Stimulated activated CD4-positive, alpha-beta T cell treated with anti-CD3 and anti-CD28 coated beads, Interleukin-2, amount 100 ng/mL, for 4 hours (primary cell): ENCODE measurements around the gene CRYGN.

ENCODE experiments used
- DNase-seq: peaks from one replicate; pipeline ENCODE4 v3.0.0-alpha.2; 2020; ENCODE audit warnings: low read depth

Gene CRYGN

DNA sequence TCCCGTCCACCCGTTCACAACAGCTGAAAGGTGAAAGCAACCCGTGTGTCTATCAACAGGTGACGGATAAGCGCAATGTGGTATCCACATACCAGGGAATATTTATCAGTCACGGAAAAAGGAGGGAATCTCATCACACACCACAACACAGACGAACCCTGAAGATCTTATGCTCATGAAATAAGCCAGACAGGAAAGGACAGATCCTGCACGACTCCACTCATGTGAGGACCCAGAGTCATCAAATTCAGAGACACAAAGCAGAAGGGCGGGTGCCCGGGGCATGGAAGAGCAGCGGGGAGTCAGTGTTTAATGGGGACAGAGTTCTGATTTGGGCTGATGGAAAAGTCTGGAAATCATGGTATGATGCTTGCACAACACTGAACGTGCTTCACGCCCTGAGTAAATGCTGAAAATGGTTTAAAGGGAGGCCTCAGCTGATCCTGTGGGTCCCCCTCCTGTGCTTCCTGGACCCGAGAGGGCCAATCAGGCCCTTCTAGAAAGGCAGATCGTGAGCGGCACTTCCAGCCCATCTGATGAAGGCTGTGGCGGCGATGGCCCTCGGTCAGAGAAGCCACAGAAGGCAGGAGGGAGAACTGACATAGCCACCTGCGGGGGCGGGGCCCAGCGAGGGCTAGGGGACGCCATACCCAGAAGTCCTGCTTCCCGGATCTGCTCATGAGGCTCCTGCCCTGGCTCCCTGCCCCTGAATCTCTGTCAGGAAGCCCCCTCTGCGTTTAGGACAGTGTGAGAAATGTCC lies 49.2 kb downstream of the CRYGN start:
- DNase-seq: no peak

DNA sequence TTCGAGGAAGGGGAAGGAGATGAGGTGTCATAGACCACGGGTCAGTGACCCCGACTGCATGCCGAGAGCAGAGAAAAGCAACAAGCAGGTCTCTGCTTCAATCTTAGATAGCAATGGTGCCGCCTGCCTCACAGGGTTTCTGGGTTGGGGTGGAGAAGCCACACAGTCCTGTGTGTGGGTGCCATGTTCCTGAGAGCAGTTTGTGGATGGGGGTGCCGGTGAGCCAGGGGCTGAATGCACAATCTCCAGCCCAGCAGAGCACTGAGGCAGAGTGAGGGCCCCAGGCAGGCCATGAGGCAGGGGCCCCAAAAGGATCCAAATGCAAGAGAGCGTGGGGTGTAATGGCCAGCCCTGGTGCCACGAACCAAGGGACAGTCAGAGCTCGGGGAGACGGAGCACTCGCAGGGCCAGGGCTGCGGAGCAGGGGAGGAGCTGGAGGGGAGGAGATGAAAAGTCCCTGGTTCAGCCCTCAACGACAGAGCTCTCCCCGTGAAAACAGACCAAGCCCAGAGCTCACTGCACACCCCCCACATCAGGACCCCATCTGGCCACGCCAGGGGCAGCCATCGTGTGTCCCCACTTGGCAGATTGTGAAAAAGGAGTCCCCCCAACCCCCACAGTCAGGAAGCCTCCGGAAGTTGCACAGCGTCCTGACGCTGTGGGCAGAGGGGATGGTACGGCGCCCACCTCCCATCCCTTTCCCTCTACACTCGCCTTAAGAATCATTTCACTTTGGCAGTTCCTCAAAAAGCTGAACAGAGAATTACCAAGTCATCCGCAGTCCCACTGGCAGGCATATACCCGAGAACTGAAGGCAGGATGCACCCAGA lies 50.0 kb downstream of the CRYGN start:
- DNase-seq: no peak

GRCh38 chr7:151389096-151389767 lies 50.7 kb downstream of the CRYGN start:
- DNase-seq: no peak

GRCh38 chr7:151388430-151388829 lies 51.5 kb downstream of the CRYGN start:
- no peak for DNase-seq

GRCh38 chr7:151388007-151388297 lies 52.0 kb downstream of the CRYGN start:
- no peak for DNase-seq

DNA sequence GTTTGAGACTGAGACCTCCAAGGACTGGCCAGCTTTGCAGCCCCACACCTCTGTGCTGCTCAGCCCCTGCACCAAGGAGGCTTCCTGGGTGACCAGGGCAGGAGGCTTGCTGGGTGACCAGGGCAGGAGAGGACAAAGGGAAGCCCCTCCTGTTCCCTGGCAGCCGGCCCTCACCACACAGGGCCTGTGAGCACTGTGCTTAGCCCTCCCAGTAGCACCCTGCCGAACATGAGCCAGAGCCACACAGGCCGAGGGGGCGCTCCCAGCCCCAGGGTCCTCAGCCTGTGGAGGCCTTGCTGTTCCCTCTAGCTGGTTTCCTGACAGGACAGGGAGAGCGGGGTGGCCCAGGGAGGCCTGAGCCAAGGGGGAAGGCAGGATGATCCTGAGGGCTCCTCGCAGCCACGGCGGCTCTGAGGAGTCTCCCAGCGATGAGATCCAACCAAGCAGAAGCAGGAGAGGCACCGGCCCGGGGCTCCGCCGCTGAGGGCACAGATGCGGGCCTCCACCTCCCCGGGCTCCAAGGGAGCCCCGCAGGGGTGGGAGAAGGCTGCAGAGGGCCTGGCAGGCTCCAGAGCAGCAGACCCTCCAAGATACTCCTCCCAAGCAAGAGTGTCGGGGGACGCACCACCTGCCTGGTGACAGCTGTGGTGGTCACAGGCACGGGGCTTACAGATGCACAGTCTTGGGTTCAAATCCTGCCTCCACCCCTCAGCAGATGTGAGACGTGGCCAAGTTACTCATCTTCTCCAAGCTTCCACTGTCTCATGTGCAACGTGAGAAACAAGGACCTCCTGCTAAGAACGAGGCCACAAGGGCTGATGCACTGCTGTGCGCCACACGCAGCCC lies 52.6 kb downstream of the CRYGN start:
- no peak for DNase-seq

GRCh38 chr7:151386301-151387160 lies 53.4 kb downstream of the CRYGN start:
- DNase-seq: no peak

DNA sequence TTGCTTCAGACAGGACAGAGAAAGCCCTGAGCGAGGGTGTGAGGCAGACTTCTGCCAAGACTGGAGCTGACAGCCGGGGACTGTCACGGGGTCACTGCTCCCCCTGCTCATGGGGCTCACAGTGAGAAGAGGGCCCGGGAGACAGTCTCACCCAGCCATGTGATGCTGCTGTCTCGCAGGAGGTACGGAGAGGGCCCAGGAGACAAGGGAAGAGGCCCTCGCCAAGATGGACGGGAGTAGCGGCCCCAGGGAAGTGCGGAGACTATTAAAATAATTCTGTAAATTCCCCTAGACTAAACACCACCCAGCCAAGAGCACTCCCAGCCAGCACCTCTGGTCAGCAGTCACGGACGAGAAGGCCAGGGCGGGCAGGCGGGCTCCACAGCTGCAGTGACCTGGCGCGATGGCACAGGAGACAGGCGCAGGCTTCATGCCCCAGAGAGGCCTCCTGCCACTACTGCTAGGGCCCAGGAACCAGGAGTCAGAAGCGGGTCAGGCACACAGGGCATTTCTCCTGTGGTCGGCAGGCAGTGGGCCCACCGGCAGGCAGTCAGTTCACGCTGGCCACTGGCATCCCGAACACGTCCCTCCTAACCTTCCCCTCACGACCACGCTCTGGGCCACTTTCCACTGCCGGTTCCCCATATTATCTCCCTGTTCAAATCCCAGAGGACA lies 54.2 kb downstream of the CRYGN start:
- DNase-seq: no peak

DNA sequence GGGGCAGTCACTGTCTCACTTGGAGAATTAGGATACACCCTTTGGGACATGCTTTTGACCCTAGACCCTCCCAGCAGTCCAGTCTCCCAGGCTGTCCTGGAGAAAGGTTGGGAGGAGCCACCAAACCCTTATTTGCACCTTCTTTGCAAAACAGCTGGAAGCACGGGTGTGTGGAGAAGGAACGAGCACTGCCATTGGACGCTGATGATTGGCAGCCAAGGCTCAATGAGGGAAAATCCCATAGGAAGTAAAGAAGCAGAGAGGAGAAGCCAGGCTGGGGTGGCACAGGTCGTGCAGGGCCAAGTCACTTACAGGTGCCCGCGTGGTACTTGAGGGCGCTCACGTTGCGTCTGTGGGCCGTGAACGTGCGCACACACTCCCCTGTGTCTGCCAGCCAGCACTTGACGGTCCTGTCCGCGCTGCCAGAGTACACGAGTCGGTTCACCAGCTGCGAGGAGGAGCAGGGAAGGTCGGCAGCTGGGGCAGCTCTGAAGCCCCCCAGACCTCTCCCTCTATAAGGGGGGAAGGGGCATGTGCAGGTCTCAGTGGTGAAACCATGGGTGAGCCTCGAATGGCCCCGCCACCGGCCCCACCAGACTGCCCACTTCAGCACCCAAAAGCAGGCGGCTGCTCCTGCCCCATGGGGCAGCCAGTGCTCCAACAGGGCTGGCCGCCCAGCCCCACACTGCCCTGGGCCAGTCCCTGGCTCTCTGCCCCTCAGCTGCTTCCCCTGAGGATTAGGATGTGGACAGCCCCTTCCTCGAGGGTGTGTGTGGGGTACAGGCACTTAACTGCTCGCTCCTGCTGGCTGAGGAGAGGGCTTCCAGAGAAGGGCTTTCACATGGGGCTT lies 54.9 kb downstream of the CRYGN start:
- DNase-seq: no peak

DNA sequence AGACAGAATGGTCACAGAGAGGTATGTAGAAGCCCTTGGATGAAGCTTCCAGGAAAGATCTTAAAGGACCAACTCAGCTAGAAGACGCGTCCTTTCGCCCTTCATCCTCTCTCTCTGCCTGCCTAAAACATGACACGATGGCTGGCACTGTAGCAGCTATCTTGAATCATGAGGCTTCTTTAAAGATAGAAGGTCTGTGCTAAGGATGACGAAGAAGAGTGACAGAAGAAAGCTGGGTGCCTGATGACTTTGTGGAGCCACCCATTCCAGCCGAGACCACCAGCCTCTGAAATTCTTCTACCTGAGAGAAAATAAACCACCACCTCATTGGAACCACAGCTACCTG lies 55.6 kb downstream of the CRYGN start:
- no peak for DNase-seq

DNA sequence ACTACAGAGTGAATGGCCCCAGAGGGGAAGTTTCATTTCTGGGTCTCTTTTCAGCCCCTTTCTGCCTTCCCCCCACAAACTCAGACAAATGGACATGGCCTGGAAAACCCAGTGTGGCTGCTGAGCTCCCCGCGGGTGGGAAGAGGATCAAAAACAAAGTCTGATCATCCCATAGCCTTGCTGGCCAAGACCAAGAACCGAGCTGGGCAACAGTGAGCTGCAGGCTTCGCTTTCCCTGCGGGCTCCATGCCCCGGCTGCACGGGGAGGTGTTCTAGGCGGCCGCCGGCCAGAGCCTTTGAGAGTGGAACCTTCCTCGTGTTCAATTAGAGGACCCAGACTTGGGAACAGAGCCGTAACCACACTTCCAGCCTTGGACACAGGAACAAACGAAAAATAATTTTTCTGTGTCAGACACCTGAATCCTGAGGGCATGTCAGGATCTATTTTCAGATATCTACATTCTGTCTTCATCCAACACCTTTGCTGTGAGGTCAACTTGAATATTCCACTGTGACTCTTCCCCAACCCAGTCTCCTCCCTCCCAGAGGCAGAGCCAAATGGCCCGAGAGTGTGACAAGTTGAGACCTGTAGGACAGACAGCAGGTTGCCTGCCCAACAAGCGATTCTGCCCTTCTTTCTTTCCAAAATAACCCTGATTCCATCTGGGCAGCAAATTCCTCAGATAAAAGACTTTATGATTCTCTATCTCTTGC lies 56.1 kb downstream of the CRYGN start:
- no peak for DNase-seq

- no peak for DNase-seq
Measured at GRCh38 chr7:151382079-151382885, 57.7 kb downstream of the CRYGN start.

DNA sequence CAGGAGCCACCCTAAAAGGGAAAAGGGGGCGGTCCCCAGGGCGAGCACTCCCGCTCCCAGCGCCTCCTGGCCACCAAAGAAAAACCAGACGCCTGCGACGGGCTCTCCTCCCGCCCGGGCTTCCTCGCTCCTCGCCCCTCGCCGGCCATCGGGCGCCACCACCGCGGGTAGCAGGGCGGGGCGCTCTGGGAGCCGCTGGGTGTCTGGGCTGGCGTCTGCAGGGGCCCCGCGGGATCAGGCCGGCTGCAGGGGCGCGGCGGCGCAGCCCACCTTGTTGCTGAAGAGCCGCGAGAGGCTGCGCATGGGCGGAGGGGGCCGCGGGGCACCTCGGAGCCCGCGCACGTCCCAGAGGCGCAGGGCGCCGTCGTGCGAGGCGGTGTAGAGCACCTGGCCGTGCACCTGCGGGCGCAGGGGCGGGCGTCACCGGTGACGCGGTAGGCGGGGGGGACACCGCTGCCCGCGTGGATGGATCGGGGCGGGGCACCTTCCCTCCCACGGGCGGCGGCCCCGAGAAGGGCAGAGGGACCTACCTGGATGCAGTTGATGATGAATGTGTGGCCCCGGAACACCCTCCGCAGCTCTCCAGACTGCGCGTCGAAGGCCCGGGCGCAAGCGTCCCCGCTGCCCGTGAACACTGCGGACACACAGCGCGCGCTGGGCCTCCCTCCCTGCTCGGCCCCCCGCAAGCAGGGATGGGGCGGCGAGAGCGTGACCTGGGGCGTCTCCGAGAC lies 58.4 kb downstream of the CRYGN start:
- peak; percentile 32 for DNase-seq

DNA sequence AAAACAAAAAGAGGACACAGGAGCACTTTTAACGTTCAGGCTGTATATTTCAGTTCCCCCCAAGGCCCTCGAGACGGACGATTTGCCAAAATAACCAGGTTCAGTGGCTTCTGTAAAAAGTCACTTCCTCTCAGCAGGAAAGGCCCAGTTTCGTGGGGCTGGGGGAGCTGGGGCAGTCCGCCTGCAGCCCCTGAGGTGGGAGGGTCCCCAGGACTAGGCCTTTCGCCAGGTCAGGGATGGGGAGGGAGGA lies 58.9 kb downstream of the CRYGN start:
- DNase-seq: no peak

DNA sequence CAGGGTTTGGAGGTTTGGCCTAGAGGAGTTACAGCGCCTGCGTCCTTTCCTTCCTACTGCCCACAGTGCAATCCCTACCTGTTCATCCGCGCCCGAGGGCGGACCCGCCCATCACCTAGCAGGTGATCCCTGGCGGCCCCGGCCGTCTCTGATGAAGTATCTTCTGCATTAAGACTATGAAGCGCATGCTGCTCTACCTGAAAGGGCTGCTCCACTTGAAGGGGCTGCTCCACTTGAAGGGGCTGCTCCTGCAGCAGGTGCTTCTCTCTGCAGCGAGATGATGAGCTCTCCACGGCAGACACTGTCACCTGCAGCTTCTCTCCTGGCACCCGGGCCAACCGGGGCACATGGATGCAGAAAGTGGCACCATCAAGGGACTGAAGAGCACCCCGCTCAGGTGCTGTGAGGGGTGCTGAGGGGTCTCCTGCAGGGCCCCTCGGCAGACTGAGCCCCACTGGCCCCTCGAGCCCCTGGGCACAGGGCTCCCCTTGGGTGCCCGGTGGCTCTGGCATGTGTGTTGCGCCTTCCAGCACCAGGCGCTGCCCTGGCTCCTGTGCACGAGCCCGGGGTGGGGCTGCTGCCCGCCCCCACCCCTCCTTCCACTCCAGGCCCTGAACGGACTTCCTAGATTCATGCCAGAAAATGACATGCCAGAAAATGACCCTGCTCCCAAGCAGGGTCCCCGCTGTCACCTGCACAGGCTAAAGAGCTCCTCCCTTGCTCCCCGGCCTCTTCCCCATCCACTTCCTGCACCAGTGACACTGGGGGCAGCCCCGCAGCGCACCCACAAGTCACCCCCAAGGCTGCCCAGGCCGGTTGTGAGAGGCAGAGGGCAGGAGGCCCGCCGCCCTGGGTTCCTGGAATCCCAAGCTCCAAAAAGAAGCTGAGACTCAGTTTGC lies 59.5 kb downstream of the CRYGN start:
- DNase-seq: no peak

GRCh38 chr7:151379534-151380198 lies 60.3 kb downstream of the CRYGN start:
- DNase-seq: no peak
